Measurements from ENCODE around the gene MLLT3.

Gene MLLT3

GRCh38 chr9:20640331-20641187, 18.3 kb upstream of the MLLT3 start:
- Histone ChIP-seq H3K4me2 (ENCODE audit: low read length) (no peak overlapping the region), H3K27ac (ENCODE audit: low read depth, low read length) (no peak overlapping the region), H3K4me1 (ENCODE audit: control insufficient read depth in 1 of 2, insufficient read depth in 2 of 2, low read length in 2 of 2) (peaks cover 0 to 3% of the 10 kb centered on the region in 2 experiments), H3K36me3 (ENCODE audit: control insufficient read depth in 1 of 2, insufficient read depth in 2 of 2, low read length in 2 of 2) (no peaks in the 10 kb centered on the region), H2BK120ac (ENCODE audit: insufficient read depth, low read length, poor library complexity) (no peak overlapping the region), H3K79me1 (ENCODE audit: low read length) (no peaks in the 10 kb centered on the region), H3K79me2 (ENCODE audit: control insufficient read depth, insufficient read depth, low read length, poor library complexity) (no peaks in the 10 kb centered on the region), H3K18ac (ENCODE audit: low read length) (no peak overlapping the region), H4K8ac (ENCODE audit: low read depth, low read length) (no peak overlapping the region), H2AFZ (ENCODE audit: insufficient read depth, low read length, poor library complexity) (no peak overlapping the region), H3K4ac (ENCODE audit: low read depth, low read length) (no peak overlapping the region), H4K91ac (ENCODE audit: low read depth, low read length) (no peak overlapping the region), H2BK5ac (ENCODE audit: low read depth, low read length, poor library complexity) (no peak overlapping the region), H2BK12ac (ENCODE audit: low read length) (no peak overlapping the region), H3K23ac (ENCODE audit: low read length) (no peak overlapping the region), H2AK5ac (ENCODE audit: low read length) (no peak overlapping the region), H4K12ac (ENCODE audit: low read depth, low read length) (no peak overlapping the region), H3K14ac (ENCODE audit: low read length) (no peak overlapping the region), H3K9me3 (ENCODE audit: insufficient read depth, low read depth, low read length) (no peaks in the 10 kb centered on the region), H3K4me3 (ENCODE audit: low read depth, low read length) (no peak overlapping the region), H3K27me3 (ENCODE audit: insufficient read depth, low read length) (no peaks in the 10 kb centered on the region), H3K9ac (ENCODE audit: low read length) (no peak overlapping the region)
- no peak for DNase-seq
- no CpG with 5 or more reads among the region's 7 CpGs for WGBS (ENCODE audit: extremely low coverage, insufficient coverage, insufficient read length)

DNA sequence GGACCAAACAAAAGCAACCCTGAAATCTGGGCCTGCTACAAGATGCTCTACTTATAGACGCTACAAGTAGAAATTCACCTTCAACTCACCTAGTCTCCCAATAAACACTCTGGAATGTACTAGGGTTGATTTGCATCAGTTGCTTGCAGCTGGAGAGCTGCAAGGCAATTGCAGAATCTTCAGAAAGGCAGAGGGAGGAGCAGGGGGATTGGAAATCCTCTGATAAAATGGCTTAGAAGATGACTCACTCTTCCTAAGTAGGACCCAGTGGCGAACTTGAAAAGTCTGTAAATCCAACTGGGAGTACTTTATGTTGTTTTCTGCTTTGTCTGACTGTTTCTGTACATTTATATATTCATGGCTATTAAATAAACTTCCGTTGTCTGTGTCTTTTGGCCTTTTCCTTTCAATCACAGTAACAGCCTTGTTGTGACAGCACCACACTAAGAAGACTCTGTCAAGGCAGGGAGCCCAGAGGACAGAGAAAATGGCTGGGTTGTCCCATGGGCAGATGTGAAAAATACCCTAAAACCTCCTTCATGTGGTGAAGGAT, 14.7 kb upstream of the MLLT3 start:
- peaks cover 3 to 12% of the 10 kb centered on the region in 2 experiments for H3K4me1 ChIP-seq (ENCODE audit: control insufficient read depth in 1 of 2, insufficient read depth in 2 of 2, low read length in 2 of 2)
- no peak overlapping the region for H2AFZ ChIP-seq (ENCODE audit: insufficient read depth, low read length, poor library complexity)
- no peak overlapping the region for H3K9ac ChIP-seq (ENCODE audit: low read length)
- H3K4me3 ChIP-seq (ENCODE audit: low read depth, low read length) = no peak overlapping the region
- DNase-seq = peak; percentile 30 to 70
- no peaks in the 10 kb centered on the region for H3K79me1 ChIP-seq (ENCODE audit: low read length)
- no peak overlapping the region for H4K12ac ChIP-seq (ENCODE audit: low read depth, low read length)
- no peak overlapping the region for H3K4ac ChIP-seq (ENCODE audit: low read depth, low read length)
- H2BK5ac ChIP-seq (ENCODE audit: low read depth, low read length, poor library complexity) = no peak overlapping the region
- peak overlapping the region; percentile 19 for H4K8ac ChIP-seq (ENCODE audit: low read depth, low read length)
- no peak overlapping the region for H3K23ac ChIP-seq (ENCODE audit: low read length)
- H3K9me3 ChIP-seq (ENCODE audit: insufficient read depth, low read depth, low read length) = no peaks in the 10 kb centered on the region
- peak overlapping the region; percentile 72 for H2BK120ac ChIP-seq (ENCODE audit: insufficient read depth, low read length, poor library complexity)
- no peak overlapping the region for H3K14ac ChIP-seq (ENCODE audit: low read length)
- H3K18ac ChIP-seq (ENCODE audit: low read length) = no peak overlapping the region
- WGBS (ENCODE audit: extremely low coverage, insufficient coverage, insufficient read length) = no CpG with 5 or more reads among the region's 3 CpGs
- no peak overlapping the region for H4K91ac ChIP-seq (ENCODE audit: low read depth, low read length)
- H3K4me2 ChIP-seq (ENCODE audit: low read length) = no peak overlapping the region
- no peak overlapping the region for H3K27ac ChIP-seq (ENCODE audit: low read depth, low read length)
- H2BK12ac ChIP-seq (ENCODE audit: low read length) = no peak overlapping the region
- no peak overlapping the region for H2AK5ac ChIP-seq (ENCODE audit: low read length)
- no peaks in the 10 kb centered on the region for H3K79me2 ChIP-seq (ENCODE audit: control insufficient read depth, insufficient read depth, low read length, poor library complexity)
- no peaks in the 10 kb centered on the region for H3K36me3 ChIP-seq (ENCODE audit: control insufficient read depth in 1 of 2, insufficient read depth in 2 of 2, low read length in 2 of 2)
- no peaks in the 10 kb centered on the region for H3K27me3 ChIP-seq (ENCODE audit: insufficient read depth, low read length)

DNA sequence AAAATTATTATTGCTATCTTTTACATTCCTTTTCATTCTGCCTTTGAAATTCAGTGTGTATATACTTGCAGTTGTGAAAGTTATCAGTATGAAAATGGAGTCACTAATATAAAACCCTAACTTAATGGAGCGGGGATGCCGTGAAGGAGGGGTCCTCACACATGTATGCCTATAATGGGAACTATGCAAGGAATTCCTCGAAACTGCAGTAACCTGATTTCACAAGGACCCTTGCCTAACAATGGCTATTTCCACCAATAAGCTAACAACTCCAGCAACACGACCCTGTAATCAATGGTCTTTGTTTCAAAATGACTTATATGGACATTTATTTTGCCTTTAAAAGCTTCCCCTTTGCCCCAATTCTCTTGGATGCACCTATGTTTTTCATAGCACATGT, 12.6 kb upstream of the MLLT3 start:
- no peaks in the 10 kb centered on the region for H3K9me3 ChIP-seq (ENCODE audit: insufficient read depth, low read depth, low read length)

GRCh38 chr9:20632705-20633104, 10.4 kb upstream of the MLLT3 start:
- H2BK120ac ChIP-seq (ENCODE audit: insufficient read depth, low read length, poor library complexity) = no peak overlapping the region
- no peaks in the 10 kb centered on the region for H3K79me1 ChIP-seq (ENCODE audit: low read length)
- H3K4ac ChIP-seq (ENCODE audit: low read depth, low read length) = no peak overlapping the region
- no peak overlapping the region for H4K8ac ChIP-seq (ENCODE audit: low read depth, low read length)
- H4K91ac ChIP-seq (ENCODE audit: low read depth, low read length) = no peak overlapping the region
- H3K4me3 ChIP-seq (ENCODE audit: low read depth, low read length) = no peak overlapping the region
- no peak overlapping the region for H2AK5ac ChIP-seq (ENCODE audit: low read length)
- no peaks in the 10 kb centered on the region for H3K9me3 ChIP-seq (ENCODE audit: insufficient read depth, low read depth, low read length)
- no peak overlapping the region for H3K18ac ChIP-seq (ENCODE audit: low read length)
- H3K23ac ChIP-seq (ENCODE audit: low read length) = no peak overlapping the region
- no peaks in the 10 kb centered on the region for H3K79me2 ChIP-seq (ENCODE audit: control insufficient read depth, insufficient read depth, low read length, poor library complexity)
- no peaks in the 10 kb centered on the region for H3K27me3 ChIP-seq (ENCODE audit: insufficient read depth, low read length)
- no peaks in the 10 kb centered on the region for H3K36me3 ChIP-seq (ENCODE audit: control insufficient read depth in 1 of 2, insufficient read depth in 2 of 2, low read length in 2 of 2)
- H4K12ac ChIP-seq (ENCODE audit: low read depth, low read length) = no peak overlapping the region
- no peak overlapping the region for H2BK12ac ChIP-seq (ENCODE audit: low read length)
- no peak overlapping the region for H3K27ac ChIP-seq (ENCODE audit: low read depth, low read length)
- no peak overlapping the region for H2BK5ac ChIP-seq (ENCODE audit: low read depth, low read length, poor library complexity)
- H3K14ac ChIP-seq (ENCODE audit: low read length) = no peak overlapping the region
- peaks cover 3 to 12% of the 10 kb centered on the region in 2 experiments for H3K4me1 ChIP-seq (ENCODE audit: control insufficient read depth in 1 of 2, insufficient read depth in 2 of 2, low read length in 2 of 2)
- H3K4me2 ChIP-seq (ENCODE audit: low read length) = no peak overlapping the region
- no peak overlapping the region for H3K9ac ChIP-seq (ENCODE audit: low read length)
- H2AFZ ChIP-seq (ENCODE audit: insufficient read depth, low read length, poor library complexity) = no peak overlapping the region
- no peak for DNase-seq
- WGBS (ENCODE audit: extremely low coverage, insufficient coverage, insufficient read length) = no CpG with 5 or more reads among the region's 2 CpGs

More for the DNA sequence above, 12.6 kb upstream of the MLLT3 start:
- H3K36me3 ChIP-seq (ENCODE audit: control insufficient read depth in 1 of 2, insufficient read depth in 2 of 2, low read length in 2 of 2) = no peaks in the 10 kb centered on the region
- H3K4ac ChIP-seq (ENCODE audit: low read depth, low read length) = no peak overlapping the region
- H3K79me2 ChIP-seq (ENCODE audit: control insufficient read depth, insufficient read depth, low read length, poor library complexity) = no peaks in the 10 kb centered on the region
- no peak overlapping the region for H2BK12ac ChIP-seq (ENCODE audit: low read length)
- H2BK5ac ChIP-seq (ENCODE audit: low read depth, low read length, poor library complexity) = no peak overlapping the region
- no peak overlapping the region for H4K12ac ChIP-seq (ENCODE audit: low read depth, low read length)
- H3K27ac ChIP-seq (ENCODE audit: low read depth, low read length) = no peak overlapping the region
- no peak overlapping the region for H3K4me3 ChIP-seq (ENCODE audit: low read depth, low read length)
- H4K91ac ChIP-seq (ENCODE audit: low read depth, low read length) = no peak overlapping the region
- no peak overlapping the region for H2AFZ ChIP-seq (ENCODE audit: insufficient read depth, low read length, poor library complexity)
- H3K27me3 ChIP-seq (ENCODE audit: insufficient read depth, low read length) = no peaks in the 10 kb centered on the region
- WGBS (ENCODE audit: extremely low coverage, insufficient coverage, insufficient read length) = no CpG with 5 or more reads among the region's 4 CpGs
- H3K4me2 ChIP-seq (ENCODE audit: low read length) = no peak overlapping the region
- H2BK120ac ChIP-seq (ENCODE audit: insufficient read depth, low read length, poor library complexity) = no peak overlapping the region
- no peak overlapping the region for H3K23ac ChIP-seq (ENCODE audit: low read length)
- no peak overlapping the region for H3K18ac ChIP-seq (ENCODE audit: low read length)
- DNase-seq = no peak
- no peak overlapping the region for H4K8ac ChIP-seq (ENCODE audit: low read depth, low read length)
- H3K79me1 ChIP-seq (ENCODE audit: low read length) = no peaks in the 10 kb centered on the region
- H3K14ac ChIP-seq (ENCODE audit: low read length) = no peak overlapping the region
- H2AK5ac ChIP-seq (ENCODE audit: low read length) = no peak overlapping the region
- peaks cover 3 to 12% of the 10 kb centered on the region in 2 experiments for H3K4me1 ChIP-seq (ENCODE audit: control insufficient read depth in 1 of 2, insufficient read depth in 2 of 2, low read length in 2 of 2)
- H3K9ac ChIP-seq (ENCODE audit: low read length) = no peak overlapping the region

All from trophoblast cell (in vitro differentiated cells and primary cell).